ENCODE measurements around the gene ANKRD65. TPM values are rescaled to one million over a fixed set of nuclear protein-coding genes. Genes with fewer than 3 reads are reported as not detected.
"Not testable (repeated sequence)": the region's sequence is repeated elsewhere in the genome, so short reads cannot be mapped to it uniquely, and the experiment has no call there.

ANKRD65 gene
- total RNA-seq, 4 donors from 2014 or later: 3.1 to 10.9 (median 6.2) TPM

GRCh38 chr1:1388078-1388472 lies 33.0 kb downstream of the ANKRD65 start:
- 95 to 97% methylated on average over 16 of the region's 16 CpGs for WGBS, 2 donors
- intact Hi-C loops (cut with DNase I; ENCODE audit: low total_unique reads): no loop called here
- H3K4me3 ChIP-seq (ENCODE audit: low read depth, poor library complexity, severe bottlenecking): no peak overlapping the region
- DNase-seq (ENCODE audit: low spot score in 2 of 2): no peak
- TF ChIP-seq POLR2A (IDR thresholded peaks at IDR 0.05) (no peak), CTCF (IDR thresholded peaks at IDR 0.05) (no peak)

GRCh38 chr1:1387098-1388077 lies 33.7 kb downstream of the ANKRD65 start:
- DNase-seq (ENCODE audit: low spot score in 2 of 2): no peak
- H3K4me3 ChIP-seq (ENCODE audit: low read depth, poor library complexity, severe bottlenecking): no peak overlapping the region
- no peak for TF ChIP-seq POLR2A (IDR thresholded peaks at IDR 0.05)
- no peak for TF ChIP-seq CTCF (IDR thresholded peaks at IDR 0.05)
- 94 to 97% methylated on average over 45 to 50 of the region's 50 CpGs for WGBS, 2 donors
- intact Hi-C loops (cut with DNase I; ENCODE audit: low total_unique reads): no loop called here

GRCh38 chr1:1385931-1386330 lies 35.1 kb downstream of the ANKRD65 start:
- no peak for DNase-seq (ENCODE audit: low spot score in 2 of 2)
- WGBS, 2 donors: 83 to 88% methylated on average over 4 to 8 of the region's 8 CpGs
- intact Hi-C loops (cut with DNase I; ENCODE audit: low total_unique reads): no loop called here
- H3K4me3 ChIP-seq (ENCODE audit: low read depth, poor library complexity, severe bottlenecking): no peak overlapping the region
- TF ChIP-seq CTCF (IDR thresholded peaks at IDR 0.05): no peak
- no peak for TF ChIP-seq POLR2A (IDR thresholded peaks at IDR 0.05)

GRCh38 chr1:1385339-1385738 lies 35.7 kb downstream of the ANKRD65 start:
- WGBS, 2 donors: 93 to 94% methylated on average over 28 to 29 of the region's 29 CpGs
- DNase-seq (ENCODE audit: low spot score in 2 of 2); intact Hi-C loops (cut with DNase I; ENCODE audit: low total_unique reads); H3K4me3 ChIP-seq (ENCODE audit: low read depth, poor library complexity, severe bottlenecking): not testable (repeated sequence)

- no peak for TF ChIP-seq CTCF (IDR thresholded peaks at IDR 0.05)
- no peak for TF ChIP-seq POLR2A (IDR thresholded peaks at IDR 0.05)
Measured at GRCh38 chr1:1381294-1381693, 39.8 kb downstream of the ANKRD65 start.

GRCh38 chr1:1380860-1381259 lies 40.2 kb downstream of the ANKRD65 start:
- intact Hi-C loops (cut with DNase I; ENCODE audit: low total_unique reads): no loop called here
- no peak for DNase-seq (ENCODE audit: low spot score in 2 of 2)
- H3K4me3 ChIP-seq (ENCODE audit: low read depth, poor library complexity, severe bottlenecking): no peak overlapping the region
- no peak for TF ChIP-seq CTCF (IDR thresholded peaks at IDR 0.05)
- no peak for TF ChIP-seq POLR2A (IDR thresholded peaks at IDR 0.05)
- WGBS, 2 donors: 89 to 94% methylated on average over 13 of the region's 16 CpGs

More at GRCh38 chr1:1381294-1381693, 39.8 kb downstream of the ANKRD65 start:
- intact Hi-C loops (cut with DNase I; ENCODE audit: low total_unique reads): no loop called here
- no peak overlapping the region for H3K4me3 ChIP-seq (ENCODE audit: low read depth, poor library complexity, severe bottlenecking)
- WGBS, 2 donors: 72 to 85% methylated on average over 5 to 6 of the region's 8 CpGs
- no peak for DNase-seq (ENCODE audit: low spot score in 2 of 2)

Data from lower leg skin (tissue), 4 donors.